ENCODE measurements around the gene HSD11B1L.

DNA sequence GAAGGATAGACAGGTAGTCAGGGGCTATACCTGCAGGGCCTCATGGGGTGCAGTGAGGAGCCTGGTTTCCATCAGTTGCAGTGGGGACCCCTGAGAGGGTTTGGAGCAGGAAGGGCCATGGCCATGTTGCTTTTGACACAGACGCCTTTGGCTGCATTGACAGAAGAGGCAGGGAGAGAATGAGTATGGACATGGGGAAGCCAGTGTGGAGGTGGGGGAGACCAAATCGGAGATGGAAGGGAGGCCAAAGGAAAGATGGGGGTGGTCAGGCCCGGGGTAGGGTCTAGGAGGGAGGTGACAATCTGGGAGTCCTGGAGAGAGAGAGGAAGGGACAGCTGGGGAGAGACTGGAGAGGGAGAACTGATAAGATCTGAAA lies 1.3 kb downstream of the HSD11B1L start:
- no peak for TF ChIP-seq POLR2A (IDR thresholded peaks at IDR 0.05)
- TF ChIP-seq, protein P1, sequence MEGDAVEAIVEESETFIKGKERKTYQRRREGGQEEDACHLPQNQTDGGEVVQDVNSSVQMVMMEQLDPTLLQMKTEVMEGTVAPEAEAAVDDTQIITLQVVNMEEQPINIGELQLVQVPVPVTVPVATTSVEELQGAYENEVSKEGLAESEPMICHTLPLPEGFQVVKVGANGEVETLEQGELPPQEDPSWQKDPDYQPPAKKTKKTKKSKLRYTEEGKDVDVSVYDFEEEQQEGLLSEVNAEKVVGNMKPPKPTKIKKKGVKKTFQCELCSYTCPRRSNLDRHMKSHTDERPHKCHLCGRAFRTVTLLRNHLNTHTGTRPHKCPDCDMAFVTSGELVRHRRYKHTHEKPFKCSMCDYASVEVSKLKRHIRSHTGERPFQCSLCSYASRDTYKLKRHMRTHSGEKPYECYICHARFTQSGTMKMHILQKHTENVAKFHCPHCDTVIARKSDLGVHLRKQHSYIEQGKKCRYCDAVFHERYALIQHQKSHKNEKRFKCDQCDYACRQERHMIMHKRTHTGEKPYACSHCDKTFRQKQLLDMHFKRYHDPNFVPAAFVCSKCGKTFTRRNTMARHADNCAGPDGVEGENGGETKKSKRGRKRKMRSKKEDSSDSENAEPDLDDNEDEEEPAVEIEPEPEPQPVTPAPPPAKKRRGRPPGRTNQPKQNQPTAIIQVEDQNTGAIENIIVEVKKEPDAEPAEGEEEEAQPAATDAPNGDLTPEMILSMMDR (IDR thresholded peaks at IDR 0.05), result no peak

Data from sigmoid colon (tissue), 3 donors.